H1 (cell line): ENCODE data around the gene TTYH2. TPM values are rescaled to one million over a fixed set of nuclear protein-coding genes. Genes with fewer than 3 reads are reported as not detected.

Experiments
- CTCF ChIA-PET: fragments of 300-600 bp; sonication (Branson Sonifier 250); formaldehyde crosslinking; loops from one replicate; lab custom pipeline; 2021; ENCODE audit not compliant: partially characterized antibody; lab: Charles Lee
- POLR2A ChIA-PET: fragments of 300-600 bp; sonication (Branson Sonifier 250); formaldehyde crosslinking; loops from one replicate; lab custom pipeline; 2021; ENCODE audit warnings: inconsistent platforms; ENCODE audit not compliant: partially characterized antibody; lab: Charles Lee
- DNase-seq, 2 experiments: peaks; one replicate each; pipeline versions ENCODE4 v3.0.0 to v3.0.0-alpha.2; 2010 to 2022; ENCODE audit warnings: low spot score in 2 of 2, low read depth in 1 of 2, mixed read lengths in 1 of 2
- FAIRE-seq: peaks from 2 replicates; lab custom pipeline; 2011; peaks lifted over from hg19 to GRCh38; lab: Jason Lieb, UNC
- H2AFZ ChIP-seq: 2 replicates; pipeline ENCODE4 v1.8.1; 2012; ENCODE audit warnings: low read length, inconsistent platforms
- H2AK5ac ChIP-seq: 2 replicates; pipeline ENCODE4 v1.6.1; 2013; ENCODE audit warnings: low read depth, low read length
- H2BK120ac ChIP-seq: replicated peaks from 2 replicates; pipeline ENCODE3; 2013; ENCODE audit warnings: low read depth, low read length, inconsistent platforms
- H2BK12ac ChIP-seq: 2 replicates; pipeline ENCODE4 v1.6.1; 2013; ENCODE audit warnings: low read depth, low read length
- H2BK15ac ChIP-seq: 2 replicates; pipeline ENCODE4 v1.6.1; 2013; ENCODE audit warnings: low read length
- H2BK20ac ChIP-seq: 2 replicates; pipeline ENCODE4 v1.6.1; 2013; ENCODE audit warnings: low read length
- H2BK5ac ChIP-seq: 2 replicates; pipeline ENCODE4 v1.6.1; 2013; ENCODE audit warnings: low read depth, low read length
- H3K14ac ChIP-seq: 2 replicates; pipeline ENCODE4 v1.6.1; 2013; ENCODE audit warnings: inconsistent platforms; ENCODE audit not compliant: insufficient read length
- H3K18ac ChIP-seq: 2 replicates; pipeline ENCODE4 v1.6.1; 2013; ENCODE audit warnings: low read length; ENCODE audit errors: extremely low read depth
- H3K23ac ChIP-seq: 2 replicates; pipeline ENCODE4 v1.6.1; 2013; ENCODE audit warnings: inconsistent platforms; ENCODE audit not compliant: insufficient read length
- H3K23me2 ChIP-seq: 2 replicates; pipeline ENCODE4 v1.6.1; 2013; ENCODE audit warnings: low read depth, low read length
- H3K27ac ChIP-seq: 2 replicates; pipeline ENCODE4 v1.6.1; 2011; ENCODE audit warnings: low read depth, low read length, inconsistent platforms
- H3K27me3 ChIP-seq, 4 experiments: replicated peaks in 1 of 4; 1 replicate in 1 of 4; 2 replicates in 3 of 4; pipeline versions ENCODE4 v1.6.1 to v1.8.1; 2011 to 2013; ENCODE audit warnings: low read length in 3 of 4, mild to moderate bottlenecking in 3 of 4, inconsistent platforms in 2 of 4, mixed read lengths in 2 of 4, moderate library complexity in 1 of 4; ENCODE audit not compliant: control insufficient read depth in 3 of 4, insufficient read depth in 3 of 4; ENCODE audit errors: extremely low read depth in 1 of 4
- H3K36me3 ChIP-seq, 4 experiments: 2 replicates each; pipeline versions ENCODE4 v1.6.1 to v1.8.1; 2011 to 2013; ENCODE audit warnings: mild to moderate bottlenecking in 4 of 4, low read length in 3 of 4, moderate library complexity in 2 of 4, control low read depth in 1 of 4, inconsistent platforms in 1 of 4; ENCODE audit not compliant: insufficient read depth in 4 of 4, control insufficient read depth in 2 of 4
- H3K4ac ChIP-seq: replicated peaks from 2 replicates; pipeline ENCODE3; 2013; ENCODE audit warnings: low read length, low read depth, mixed read lengths, inconsistent platforms; ENCODE audit not compliant: insufficient read length
- H3K4me1 ChIP-seq, 4 experiments: replicated peaks in 1 of 4; 1 replicate in 1 of 4; 2 replicates in 3 of 4; pipeline versions ENCODE4 v1.6.1 to v1.8.1; 2011 to 2013; ENCODE audit warnings: low read length in 3 of 4, inconsistent platforms in 2 of 4, mixed read lengths in 1 of 4; ENCODE audit not compliant: insufficient read depth in 4 of 4, control insufficient read depth in 3 of 4
- H3K4me2 ChIP-seq, 2 experiments: 2 replicates each; pipeline versions ENCODE4 v1.6.1 to v1.8.1; 2011 to 2013; ENCODE audit warnings: low read depth in 2 of 2, low read length in 2 of 2, control low read depth in 1 of 2, inconsistent platforms in 1 of 2, mild to moderate bottlenecking in 1 of 2; ENCODE audit not compliant: insufficient read depth in 1 of 2
- H3K4me3 ChIP-seq, 4 experiments: fragments of 200-600, 300-600 bp in 1 of 4; sonication (generic), shearing (Covaris generic), sonication (Bioruptor Twin) in 1 of 4; 2 replicates each; pipeline versions ENCODE4 v1.5.1 to v1.8.1; 2011 to 2016; ENCODE audit warnings: low read length in 4 of 4, low read depth in 3 of 4, control low read depth in 2 of 4, inconsistent platforms in 2 of 4, mild to moderate bottlenecking in 2 of 4, mixed read lengths in 1 of 4, moderate library complexity in 1 of 4; ENCODE audit not compliant: insufficient read depth in 2 of 4; ENCODE audit errors: extremely low read depth in 1 of 4
- H3K56ac ChIP-seq: replicated peaks from 2 replicates; pipeline ENCODE3; 2013; ENCODE audit warnings: low read depth, mild to moderate bottlenecking, mixed read lengths, low read length, inconsistent platforms; ENCODE audit not compliant: insufficient read length
- H3K79me1 ChIP-seq: 2 replicates; pipeline ENCODE4 v1.6.1; 2013; ENCODE audit warnings: low read depth, low read length, control low read depth
- H3K79me2 ChIP-seq, 2 experiments: 2 replicates each; pipeline versions ENCODE4 v1.6.1 to v1.8.1; 2012 to 2013; ENCODE audit warnings: low read length in 2 of 2, mild to moderate bottlenecking in 2 of 2, inconsistent platforms in 1 of 2; ENCODE audit not compliant: insufficient read depth in 2 of 2, control insufficient read depth in 1 of 2
- H3K9ac ChIP-seq, 4 experiments: replicated peaks in 1 of 4; 1 replicate in 1 of 4; 2 replicates in 3 of 4; pipeline versions ENCODE4 v1.6.1 to v1.8.1; 2011 to 2013; ENCODE audit warnings: low read depth in 3 of 4, low read length in 3 of 4, control low read depth in 2 of 4, mild to moderate bottlenecking in 2 of 4, moderate library complexity in 2 of 4, inconsistent platforms in 1 of 4; ENCODE audit errors: extremely low read depth in 1 of 4
- H3K9me3 ChIP-seq, 2 experiments: 2 replicates each; pipeline versions ENCODE4 v1.6.1 to v1.8.1; 2012 to 2013; ENCODE audit warnings: mild to moderate bottlenecking in 2 of 2, moderate library complexity in 2 of 2, control low read depth in 1 of 2, inconsistent platforms in 1 of 2, low read depth in 1 of 2, low read length in 1 of 2, mixed read lengths in 1 of 2; ENCODE audit not compliant: insufficient read depth in 2 of 2
- H4K20me1 ChIP-seq, 2 experiments: replicated peaks in 1 of 2; 2 replicates each; pipeline versions ENCODE3 to v1.8.1; 2011 to 2013; ENCODE audit warnings: inconsistent platforms in 2 of 2, low read length in 2 of 2, mild to moderate bottlenecking in 1 of 2; ENCODE audit not compliant: insufficient read depth in 2 of 2, control insufficient read depth in 1 of 2
- H4K5ac ChIP-seq: 2 replicates; pipeline ENCODE4 v1.6.1; 2013; ENCODE audit warnings: low read length, low read depth, mixed read lengths, inconsistent platforms; ENCODE audit not compliant: insufficient read length
- H4K8ac ChIP-seq: 2 replicates; pipeline ENCODE4 v1.8.0; 2013; ENCODE audit warnings: mild to moderate bottlenecking, moderate library complexity, low read length, inconsistent platforms; ENCODE audit not compliant: insufficient read depth; ENCODE audit errors: extremely low read depth
- H4K91ac ChIP-seq: replicated peaks from 2 replicates; pipeline ENCODE3; 2013; ENCODE audit warnings: low read length, mixed read lengths, inconsistent platforms; ENCODE audit not compliant: insufficient read length
- BACH1 ChIP-seq: IDR thresholded peaks from 2 replicates; pipeline ENCODE4 v1.6.1; 2012; ENCODE audit warnings: low read length, improper control_type of control experiment
- BCL11A ChIP-seq, 2 experiments: IDR thresholded peaks; one replicate each; pipeline ENCODE4 v1.6.1; 2011; ENCODE audit warnings: low read depth in 2 of 2, low read length in 2 of 2, mild to moderate bottlenecking in 2 of 2
- CBX8 ChIP-seq: fragments of 300-800, 300-1000 bp; sonication (generic); IDR thresholded peaks from 2 replicates; pipeline ENCODE4 v1.7.1; 2016; ENCODE audit warnings: low read depth, low read length, borderline replicate concordance
- GABPA ChIP-seq: IDR thresholded peaks from 2 replicates; pipeline ENCODE4 v1.6.1; 2011; ENCODE audit warnings: mild to moderate bottlenecking, low read length, moderate library complexity, borderline replicate concordance; ENCODE audit not compliant: insufficient read depth
- KDM1A ChIP-seq: fragments of 200-600, 300-600 bp; sonication (generic); IDR thresholded peaks from 2 replicates; pipeline ENCODE4 v1.7.1; 2016; ENCODE audit warnings: mild to moderate bottlenecking, low read length, borderline replicate concordance
- KDM5A ChIP-seq: fragments of 200-600 bp; IDR thresholded peaks from 2 replicates; pipeline ENCODE4 v1.7.1; 2012; ENCODE audit warnings: mild to moderate bottlenecking, low read length, inconsistent platforms, mixed read lengths
- POLR2A ChIP-seq, 2 experiments: IDR thresholded peaks; 1 replicate in 1 of 2; 2 replicates in 1 of 2; pipeline ENCODE4 v1.6.1; 2011; ENCODE audit warnings: low read depth in 2 of 2, low read length in 2 of 2, mild to moderate bottlenecking in 2 of 2; ENCODE audit errors: control extremely low read depth in 1 of 2
- RAD21 ChIP-seq, 2 experiments: IDR thresholded peaks in 1 of 2; conservative IDR thresholded peaks in 1 of 2; 2 replicates each; pipeline ENCODE4 v1.6.1; 2011; ENCODE audit warnings: low read depth in 2 of 2, low read length in 2 of 2, improper control_type of control experiment in 1 of 2, inconsistent platforms in 1 of 2, mild to moderate bottlenecking in 1 of 2, moderate library complexity in 1 of 2
- RBBP5 ChIP-seq: IDR thresholded peaks from 2 replicates; pipeline ENCODE4 v1.7.1; 2012; ENCODE audit warnings: low read depth, mild to moderate bottlenecking, inconsistent platforms, low read length, moderate library complexity, borderline replicate concordance
- SAP30 ChIP-seq: fragments of 300-600 bp; sonication (generic); IDR thresholded peaks from 2 replicates; pipeline ENCODE4 v1.7.1; 2012; ENCODE audit warnings: low read length, moderate library complexity, mild to moderate bottlenecking, inconsistent platforms; ENCODE audit not compliant: insufficient read depth, insufficient replicate concordance
- WGBS, 2 experiments: shearing (Covaris generic) in 1 of 2; methylation state at CpG; one replicate each; pipeline versions ENCODE4 v1.1.6 to v1.1.7; 2013 to 2015; ENCODE audit warnings: low lambda C conversion rate in 2 of 2, mixed read lengths in 2 of 2, inconsistent platforms in 1 of 2, low coverage in 1 of 2, missing lambda C conversion rate in 1 of 2; ENCODE audit not compliant: insufficient replicate concordance in 2 of 2, insufficient coverage in 1 of 2, insufficient read length in 1 of 2; ENCODE audit errors: extremely low coverage in 1 of 2, missing lambda C conversion rate in 1 of 2; 5-methylcytosine and 5-hydroxymethylcytosine counted together
- polyA plus RNA-seq, 7 experiments: library from polyadenylated mRNA; depleted of rRNA in 3 of 7; stranded (reverse) in 5 of 7; unstranded in 2 of 7; fragments of >200 nt in 5 of 7; fragments of 200-250 nt in 2 of 7; gene quantifications; 1 replicate in 5 of 7; 2 replicates in 1 of 7; 4 replicates in 1 of 7; pipeline versions ENCODE4 v1.2.1 to v1.2.3, GENCODE V29; 2011 to 2013; ENCODE audit warnings: missing spikeins in 2 of 7, mixed read lengths in 2 of 7
- total RNA-seq: library from RNA; stranded (reverse); fragmentation: NEBNext Ultra II Directional; extraction: Animal tissue kit (Norgen Biotek cat#: 25700); gene quantifications from 2 replicates; pipeline ENCODE4 v1.2.1, GENCODE V29; 2021

Gene TTYH2
- total and polyA plus RNA-seq, 2 of the 8 experiments (the other 6 are each of a cell fraction or from before 2014, with no cell fraction given): 3.2 to 9.2 TPM

DNA sequence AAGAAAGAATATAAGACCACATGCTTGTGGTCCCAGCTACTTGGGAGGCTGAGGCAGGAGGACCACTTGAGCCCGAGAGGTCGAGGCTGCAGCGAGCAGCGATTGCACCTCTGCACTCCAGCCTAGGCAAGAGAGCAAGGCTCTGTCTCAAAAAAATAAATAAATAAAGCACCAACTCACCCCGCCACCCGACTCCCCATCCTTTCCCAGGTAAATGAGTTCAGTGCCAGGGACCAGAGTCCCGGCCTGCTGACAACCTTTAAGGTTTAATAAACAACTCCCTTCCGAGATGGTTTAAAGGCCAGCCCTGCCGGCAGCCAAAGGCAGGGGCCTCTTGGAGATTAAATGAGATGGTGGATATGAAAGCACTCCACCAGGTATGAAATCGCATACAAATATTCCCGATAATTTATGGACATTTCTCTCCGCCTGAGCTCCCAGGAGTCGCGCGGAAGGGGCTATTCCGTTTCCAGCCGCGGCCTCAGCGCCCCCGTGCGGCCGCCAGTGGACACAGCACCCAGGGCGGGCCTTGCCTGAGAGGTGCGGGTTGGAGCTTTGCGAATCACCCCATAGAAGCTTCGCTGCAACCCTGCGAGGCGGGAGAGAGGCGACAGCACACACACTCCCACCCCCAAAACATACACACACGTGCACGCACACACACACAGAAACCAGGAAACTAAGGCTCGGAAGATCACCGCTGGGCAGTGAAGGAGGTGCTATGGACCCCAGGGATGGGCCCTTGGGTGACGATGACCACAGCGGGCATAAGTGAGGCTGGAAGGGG, 13.9 kb upstream of the TTYH2 start:
- Histone ChIP-seq H3K18ac (peak overlapping the region; percentile 33), H3K14ac (no peak overlapping the region), H3K4me2 (peak overlapping the region; percentile 24 to 69), H3K79me2 (peaks cover 8 to 10% of the 10 kb centered on the region in 2 experiments), H3K4ac (no peak overlapping the region), H3K36me3 (peaks cover 0 to 5% (median 1%) of the 10 kb centered on the region in 4 experiments; a peak in 4 of 8 replicates), H2BK20ac (peak overlapping the region; percentile 82; the same call in 1 of the 2 replicates), H4K8ac (peak overlapping the region; percentile 4; the same call in 1 of the 2 replicates), H3K79me1 (no peaks in the 10 kb centered on the region), H3K4me3 (peak overlapping the region in 2 of 4 experiments; percentile 11 to 39; a peak in 3 of 8 replicates), H4K5ac (no peak overlapping the region), H3K56ac (no peak overlapping the region), H4K20me1 (peaks cover 4 to 8% of the 10 kb centered on the region in 2 experiments), H4K91ac (peak overlapping the region; percentile 88), H2BK5ac (no peak overlapping the region), H3K23ac (no peak overlapping the region), H3K27me3 (peaks cover 0 to 13% (median 8%) of the 10 kb centered on the region in 4 experiments; a peak in 4 of 7 replicates), H2AFZ (0 out of 2 replicates have a peak overlapping the region, but pooled peaks have one; percentile 28), H3K27ac (no peak overlapping the region), H3K23me2 (peaks cover 5% of the 10 kb centered on the region; the same call in 1 of the 2 replicates), H3K9ac (no peak overlapping the region), H2BK120ac (peak overlapping the region; percentile 24), H3K4me1 (peaks cover 0 to 10% (median 3%) of the 10 kb centered on the region in 4 experiments; a peak in 5 of 7 replicates), H2AK5ac (no peak overlapping the region), H2BK12ac (peak overlapping the region; percentile 86; the same call in 1 of the 2 replicates), H2BK15ac (no peak overlapping the region; the same call in 1 of the 2 replicates), H3K9me3 (no peaks in the 10 kb centered on the region)
- FAIRE-seq (no peak), DNase-seq (peak in 1 of 2 experiments; percentile 97)
- CTCF ChIA-PET: interaction anchor here (0.7 to 4.3 kb wide), 49 partner anchors 8 to 603 kb away, joined by 3 to 27 read pairs (median 4); partner anchors contain the start of gene TTYH2
- POLR2A ChIA-PET: interaction anchor here (0.9 to 2.4 kb wide), 5 partner anchors 9 to 19 kb away, joined by 3 to 9 read pairs (median 4); no protein-coding TSS in a partner anchor
- WGBS, 2 experiments: 24% methylated on average over 34 of the region's 35 CpGs; no CpG with 5 or more reads in 1 of the 2 experiments
- no peak for TF ChIP-seq SAP30
- TF ChIP-seq CBX8: no peak
- no peak for TF ChIP-seq POLR2A (IDR thresholded peaks at IDR 0.05; ENCODE audit: control extremely low read depth in 1 of 2, low read depth in 2 of 2, low read length in 2 of 2)
- TF ChIP-seq BACH1: no peak
- peak; percentile 71; the same call in 1 of the 2 replicates for TF ChIP-seq GABPA
- TF ChIP-seq BCL11A (IDR thresholded peaks at IDR 0.05; ENCODE audit: low read depth in 2 of 2, low read length in 2 of 2): no peak
- TF ChIP-seq RBBP5: no peak
- TF ChIP-seq RAD21 (IDR thresholded peaks at IDR 0.05 in 1 of 2, conservative IDR thresholded peaks at IDR 0.05 in 1 of 2; ENCODE audit: low read depth in 2 of 2, low read length in 2 of 2): peak; percentile 70 to 79
- no peak; the same call in 1 of the 2 replicates for TF ChIP-seq KDM1A
- no peak for TF ChIP-seq KDM5A
